ENCODE measurements around the gene PRR18. TPM values are rescaled to one million over a fixed set of nuclear protein-coding genes. Genes with fewer than 3 reads are reported as not detected.

PRR18 gene
- total RNA-seq, 2 experiments from 2014 or later = not detected

- peaks cover 38% of the 10 kb centered on the region for H3K36me3 Mint-ChIP-seq (ENCODE audit: low read depth)
- DNase-seq = no peak
- no peaks in the 10 kb centered on the region for H3K27me3 Mint-ChIP-seq
- no peak overlapping the region for H3K4me3 Mint-ChIP-seq
- no peaks in the 10 kb centered on the region for H3K9me3 Mint-ChIP-seq
- CTCF ChIA-PET = interaction anchor here (0.9 kb wide), 1 partner anchor 12 kb away, joined by 3 read pairs; no protein-coding TSS in a partner anchor
- H3K27ac Mint-ChIP-seq = no peak overlapping the region
- POLR2A ChIA-PET = no interaction called here
- peaks cover 2% of the 10 kb centered on the region for H3K4me1 Mint-ChIP-seq
Observed at GRCh38 chr6:166325383-166326042, 17.3 kb upstream of the PRR18 start.

GRCh38 chr6:166323395-166323794 lies 15.2 kb upstream of the PRR18 start:
- Mint-ChIP-seq H3K27ac (no peak overlapping the region), H3K27me3 (no peaks in the 10 kb centered on the region), H3K9me3 (no peaks in the 10 kb centered on the region), H3K36me3 (ENCODE audit: low read depth) (peaks cover 30% of the 10 kb centered on the region), H3K4me3 (no peak overlapping the region), H3K4me1 (no peaks in the 10 kb centered on the region)
- ChIA-PET CTCF (interaction anchor here (0.7 to 1.3 kb wide), 2 partner anchors 56 to 58 kb away, joined by 4 read pairs; no protein-coding TSS in a partner anchor), POLR2A (interaction anchor here (0.6 kb wide), 1 partner anchor 180 kb away, joined by 3 read pairs; no protein-coding TSS in a partner anchor)
- no peak for DNase-seq

DNA sequence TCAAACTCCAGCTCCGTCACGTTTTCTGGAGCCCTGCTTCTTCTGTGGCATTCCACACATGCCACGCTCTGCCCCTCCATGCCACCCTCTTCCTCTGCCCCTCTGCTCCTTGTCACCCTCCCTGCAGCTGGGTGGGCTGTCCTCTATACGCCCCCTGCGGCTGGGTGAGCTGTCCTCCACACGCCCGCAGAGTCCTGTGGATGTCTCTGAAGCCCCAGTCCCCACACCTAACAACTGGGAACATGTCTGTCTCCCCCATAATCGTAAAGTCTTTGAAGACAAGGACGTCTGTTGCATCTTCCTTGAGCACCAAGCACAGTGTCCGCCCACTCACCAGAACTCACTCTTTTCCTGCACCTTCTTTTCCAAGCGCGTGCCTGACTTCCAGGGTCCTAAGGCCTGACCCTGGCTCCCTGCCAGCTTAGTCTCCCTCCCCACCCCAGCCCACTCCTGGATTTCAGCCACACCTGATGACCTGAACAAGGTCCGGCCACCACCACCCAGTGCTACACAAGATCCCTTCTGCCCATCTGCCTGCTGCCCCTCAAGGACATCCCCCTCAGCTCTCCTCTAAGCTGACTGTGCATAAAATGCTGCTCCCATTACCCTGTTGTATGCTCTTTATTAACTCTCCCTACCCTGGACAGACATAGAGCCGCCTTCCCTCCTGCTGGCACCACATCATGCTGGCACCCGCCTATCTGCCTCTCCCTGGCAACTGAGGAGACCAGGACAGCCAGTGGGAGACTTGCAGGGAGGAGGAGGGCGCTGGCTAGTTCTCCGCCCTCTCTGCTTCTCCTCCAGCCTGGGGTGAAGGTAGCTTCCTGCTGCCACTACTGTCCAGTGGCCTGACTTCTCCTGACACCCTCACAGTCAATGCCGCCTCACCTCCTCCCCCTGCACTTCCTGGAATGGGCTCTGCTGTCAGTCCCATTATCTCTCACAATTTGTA lies 10.7 kb upstream of the PRR18 start:
- no peaks in the 10 kb centered on the region for H3K4me1 Mint-ChIP-seq
- H3K4me3 Mint-ChIP-seq = no peak overlapping the region
- CTCF ChIA-PET = interaction anchor here (0.6 to 2.7 kb wide), 4 partner anchors 8 to 91 kb away, joined by 3 to 9 read pairs (median 4); no protein-coding TSS in a partner anchor
- no peaks in the 10 kb centered on the region for H3K9me3 Mint-ChIP-seq
- DNase-seq = no peak
- POLR2A ChIA-PET = interaction anchor here (1.0 kb wide), 1 partner anchor 19 kb away, joined by 4 read pairs; no protein-coding TSS in a partner anchor
- H3K36me3 Mint-ChIP-seq (ENCODE audit: low read depth) = peaks cover 10% of the 10 kb centered on the region
- H3K27me3 Mint-ChIP-seq = no peaks in the 10 kb centered on the region
- no peak overlapping the region for H3K27ac Mint-ChIP-seq

DNA sequence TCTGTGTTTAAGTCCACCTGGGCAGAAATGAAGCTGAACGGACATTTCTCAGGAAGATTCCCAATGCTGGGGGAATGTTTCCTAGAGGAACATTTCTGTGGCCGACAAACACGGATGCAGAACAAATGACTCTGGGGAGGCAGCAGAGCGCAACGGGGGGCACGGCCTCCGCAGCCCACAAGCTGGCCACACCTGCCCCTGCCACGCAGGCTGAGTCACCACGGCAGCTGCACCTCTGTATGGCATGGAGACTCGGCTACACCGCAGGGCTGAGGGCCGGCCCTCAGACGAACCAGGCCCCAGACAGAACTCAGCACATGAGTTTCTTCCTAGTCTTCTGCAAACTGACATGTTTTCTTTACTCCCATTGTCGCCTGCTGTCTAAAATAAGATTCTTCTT lies 10.0 kb upstream of the PRR18 start:
- CTCF ChIA-PET = interaction anchor here (1.4 kb wide), 1 partner anchor 63 kb away, joined by 4 read pairs; no protein-coding TSS in a partner anchor
- H3K27ac Mint-ChIP-seq = no peak overlapping the region
- no peaks in the 10 kb centered on the region for H3K9me3 Mint-ChIP-seq
- no peak for DNase-seq
- POLR2A ChIA-PET = interaction anchor here (1.0 kb wide), 1 partner anchor 20 kb away, joined by 4 read pairs; no protein-coding TSS in a partner anchor
- H3K4me3 Mint-ChIP-seq = no peak overlapping the region
- peaks cover under 1% of the 10 kb centered on the region for H3K27me3 Mint-ChIP-seq
- H3K4me1 Mint-ChIP-seq = no peaks in the 10 kb centered on the region
- peaks cover 6% of the 10 kb centered on the region for H3K36me3 Mint-ChIP-seq (ENCODE audit: low read depth)

GRCh38 chr6:166317261-166318212 lies 9.3 kb upstream of the PRR18 start:
- Mint-ChIP-seq H3K4me1 (no peaks in the 10 kb centered on the region), H3K27me3 (peaks cover 3% of the 10 kb centered on the region), H3K36me3 (ENCODE audit: low read depth) (peaks cover 4% of the 10 kb centered on the region), H3K4me3 (no peak overlapping the region), H3K27ac (no peak overlapping the region), H3K9me3 (no peaks in the 10 kb centered on the region)
- CTCF ChIA-PET = interaction anchor here (1.4 kb wide), 1 partner anchor 64 kb away, joined by 4 read pairs; no protein-coding TSS in a partner anchor
- POLR2A ChIA-PET = interaction anchor here (1.0 kb wide), 1 partner anchor 20 kb away, joined by 4 read pairs; no protein-coding TSS in a partner anchor
- DNase-seq = no peak

DNA sequence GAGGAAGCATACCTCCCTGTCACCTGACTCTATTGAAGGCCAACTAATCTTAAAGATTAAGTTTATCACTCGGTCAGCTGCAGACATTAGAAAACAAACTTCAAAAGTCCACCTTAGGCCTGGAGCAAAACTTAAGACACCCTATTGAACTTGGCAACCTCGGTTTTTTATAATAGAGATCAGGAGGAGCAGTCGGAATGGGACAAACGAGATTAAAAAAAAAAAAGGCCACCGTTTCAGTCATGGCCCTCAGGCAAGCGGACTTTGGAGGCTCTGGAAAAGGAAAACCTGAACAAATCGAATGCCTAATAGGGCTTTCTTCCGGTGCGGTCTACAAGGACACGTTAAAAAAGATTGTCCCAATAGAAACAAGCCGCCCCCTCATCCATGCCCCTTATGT lies 7.2 kb upstream of the PRR18 start:
- Mint-ChIP-seq H3K9me3 (no peaks in the 10 kb centered on the region), H3K4me1 (no peaks in the 10 kb centered on the region), H3K4me3 (no peak overlapping the region), H3K27me3 (peaks cover 3% of the 10 kb centered on the region), H3K36me3 (ENCODE audit: low read depth) (no peaks in the 10 kb centered on the region), H3K27ac (no peak overlapping the region)
- ChIA-PET CTCF (no interaction called here), POLR2A (no interaction called here)
- no peak for DNase-seq

- Mint-ChIP-seq H3K4me3 (no peak overlapping the region), H3K9me3 (no peaks in the 10 kb centered on the region), H3K4me1 (no peaks in the 10 kb centered on the region), H3K27me3 (peaks cover 12% of the 10 kb centered on the region), H3K36me3 (ENCODE audit: low read depth) (no peaks in the 10 kb centered on the region), H3K27ac (no peak overlapping the region)
- CTCF ChIA-PET = interaction anchor here (1.2 to 5.1 kb wide), 6 partner anchors 66 to 92 kb away, joined by 3 to 69 read pairs (median 6); no protein-coding TSS in a partner anchor
- DNase-seq = no peak
- POLR2A ChIA-PET = no interaction called here
Observed at GRCh38 chr6:166314454-166314853, 6.3 kb upstream of the PRR18 start.

DNA sequence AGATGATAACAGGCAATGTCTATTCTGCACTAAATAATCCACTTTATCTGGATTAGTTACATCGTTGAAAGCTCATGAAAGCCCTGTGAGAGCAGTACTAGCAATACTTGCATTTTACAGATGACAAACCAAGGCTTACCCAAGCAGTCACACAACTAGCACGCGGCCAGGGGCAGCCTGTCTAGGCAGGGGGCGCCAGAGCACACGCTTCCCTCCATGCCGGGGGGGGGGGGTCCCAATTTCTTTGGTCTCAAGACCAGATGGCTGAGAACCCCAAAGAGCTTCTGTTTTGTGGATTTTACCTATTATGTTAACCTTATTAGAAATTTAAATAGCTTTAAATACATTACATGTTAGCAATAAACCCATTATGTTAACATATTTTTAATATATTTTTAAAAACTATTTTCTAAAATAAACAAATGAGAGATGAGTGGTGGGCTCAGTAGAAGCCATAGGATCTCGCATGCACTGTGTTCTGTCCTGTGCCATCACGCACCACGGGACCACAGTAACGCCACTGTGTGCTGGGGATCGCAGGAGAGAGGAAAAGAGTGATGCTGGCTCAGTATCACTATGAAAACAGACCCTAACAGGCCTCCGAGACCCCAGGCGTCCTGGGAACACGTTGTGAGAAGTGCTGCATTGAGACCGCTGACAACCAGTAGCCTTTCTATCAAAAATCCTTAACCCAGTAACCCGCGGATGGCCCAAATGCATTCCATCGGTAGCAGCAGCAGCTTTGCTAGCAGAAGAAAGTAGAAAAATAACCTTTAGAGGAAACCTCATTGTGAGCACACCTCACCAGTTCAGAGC lies 5.3 kb upstream of the PRR18 start:
- Mint-ChIP-seq H3K4me3 (no peak overlapping the region), H3K27ac (no peak overlapping the region), H3K27me3 (peaks cover 21% of the 10 kb centered on the region), H3K9me3 (no peaks in the 10 kb centered on the region), H3K36me3 (ENCODE audit: low read depth) (no peaks in the 10 kb centered on the region), H3K4me1 (peaks cover 3% of the 10 kb centered on the region)
- peak; percentile 58 for DNase-seq
- ChIA-PET CTCF (interaction anchor here (0.6 to 5.1 kb wide), 20 partner anchors 8 to 93 kb away, joined by 3 to 69 read pairs (median 4); no protein-coding TSS in a partner anchor), POLR2A (interaction anchor here (1.0 kb wide), 1 partner anchor 68 kb away, joined by 6 read pairs; no protein-coding TSS in a partner anchor)

DNA sequence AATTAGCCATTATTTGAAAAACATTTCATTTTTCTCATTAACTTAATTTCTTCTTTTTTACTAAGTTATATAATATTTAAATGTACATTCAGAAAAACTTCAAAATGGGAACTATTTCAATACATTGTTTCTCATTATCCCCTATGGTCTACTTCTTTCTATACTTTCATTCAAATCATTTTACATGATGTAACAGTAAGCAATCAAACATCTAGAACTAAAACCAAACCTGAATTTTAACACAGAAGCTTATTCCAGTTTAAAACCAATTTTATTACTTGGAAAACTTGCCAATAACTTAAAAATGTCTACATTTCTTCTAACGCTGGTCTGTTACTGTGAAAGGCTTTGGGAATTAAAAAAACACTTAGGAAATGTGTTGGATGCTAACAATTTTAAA lies 4.6 kb upstream of the PRR18 start:
- no peaks in the 10 kb centered on the region for H3K9me3 Mint-ChIP-seq
- peaks cover 22% of the 10 kb centered on the region for H3K27me3 Mint-ChIP-seq
- no peaks in the 10 kb centered on the region for H3K36me3 Mint-ChIP-seq (ENCODE audit: low read depth)
- ChIA-PET POLR2A (interaction anchor here (1.0 kb wide), 1 partner anchor 69 kb away, joined by 6 read pairs; no protein-coding TSS in a partner anchor), CTCF (interaction anchor here (0.6 to 5.1 kb wide), 18 partner anchors 9 to 92 kb away, joined by 3 to 69 read pairs (median 4); no protein-coding TSS in a partner anchor)
- no peak overlapping the region for H3K4me3 Mint-ChIP-seq
- peaks cover 4% of the 10 kb centered on the region for H3K4me1 Mint-ChIP-seq
- H3K27ac Mint-ChIP-seq = no peak overlapping the region
- no peak for DNase-seq

DNA sequence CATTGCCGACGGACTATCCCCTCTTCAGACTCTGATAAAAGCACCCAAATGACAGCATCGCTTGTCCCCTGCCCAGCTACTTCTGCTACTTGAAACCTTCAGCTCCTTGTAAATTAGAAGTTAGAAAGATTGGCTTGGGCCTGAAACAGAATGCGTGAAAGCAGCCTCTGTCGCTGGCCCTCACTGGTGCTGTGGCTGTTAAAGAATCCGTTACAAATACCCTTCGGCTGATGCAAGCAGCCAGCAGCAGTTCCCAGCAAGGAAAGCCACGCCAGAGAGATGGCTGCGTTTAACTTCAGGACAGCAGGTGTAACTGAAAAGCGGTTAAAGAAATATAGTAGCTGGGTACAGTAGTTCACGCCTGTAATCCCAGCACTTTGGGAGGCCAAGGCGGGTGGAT lies 2.4 kb upstream of the PRR18 start:
- Mint-ChIP-seq H3K27ac (no peak overlapping the region), H3K4me1 (peaks cover 5% of the 10 kb centered on the region), H3K36me3 (ENCODE audit: low read depth) (no peaks in the 10 kb centered on the region), H3K4me3 (no peak overlapping the region), H3K9me3 (no peaks in the 10 kb centered on the region), H3K27me3 (peaks cover 33% of the 10 kb centered on the region)
- CTCF ChIA-PET = interaction anchor here (0.7 to 5.1 kb wide), 4 partner anchors 9 to 89 kb away, joined by 3 to 69 read pairs (median 14); no protein-coding TSS in a partner anchor
- POLR2A ChIA-PET = no interaction called here
- no peak for DNase-seq

- CTCF ChIA-PET = interaction anchor here (4.1 to 5.1 kb wide), 2 partner anchors 71 to 90 kb away, joined by 25 to 69 read pairs; no protein-coding TSS in a partner anchor
- H3K4me3 Mint-ChIP-seq = no peak overlapping the region
- H3K4me1 Mint-ChIP-seq = peaks cover 5% of the 10 kb centered on the region
Observed at GRCh38 chr6:166309977-166310376, 1.8 kb upstream of the PRR18 start.

More at GRCh38 chr6:166309977-166310376, 1.8 kb upstream of the PRR18 start:
- Mint-ChIP-seq H3K9me3 (no peaks in the 10 kb centered on the region), H3K27me3 (peaks cover 40% of the 10 kb centered on the region), H3K27ac (no peak overlapping the region), H3K36me3 (ENCODE audit: low read depth) (no peaks in the 10 kb centered on the region)
- POLR2A ChIA-PET = no interaction called here
- no peak for DNase-seq

All from activated CD4-positive, alpha-beta memory T cell treated with anti-CD3 and anti-CD28 coated beads, Interleukin-2, amount 10 ng/mL, durations not matched to agents 7 days and 5 days (primary cell).